ENCODE results near the gene LRWD1. TPM values are rescaled to one million over a fixed set of nuclear protein-coding genes. Genes with fewer than 3 reads are reported as not detected.
"Not testable (repeated sequence)": the region's sequence is repeated elsewhere in the genome, so short reads cannot be mapped to it uniquely, and the experiment has no call there.

Gene LRWD1
- total and polyA plus RNA-seq, 2 of the 4 experiments (the other 2 are of a cell fraction): 20.3 to 27.2 TPM

DNA sequence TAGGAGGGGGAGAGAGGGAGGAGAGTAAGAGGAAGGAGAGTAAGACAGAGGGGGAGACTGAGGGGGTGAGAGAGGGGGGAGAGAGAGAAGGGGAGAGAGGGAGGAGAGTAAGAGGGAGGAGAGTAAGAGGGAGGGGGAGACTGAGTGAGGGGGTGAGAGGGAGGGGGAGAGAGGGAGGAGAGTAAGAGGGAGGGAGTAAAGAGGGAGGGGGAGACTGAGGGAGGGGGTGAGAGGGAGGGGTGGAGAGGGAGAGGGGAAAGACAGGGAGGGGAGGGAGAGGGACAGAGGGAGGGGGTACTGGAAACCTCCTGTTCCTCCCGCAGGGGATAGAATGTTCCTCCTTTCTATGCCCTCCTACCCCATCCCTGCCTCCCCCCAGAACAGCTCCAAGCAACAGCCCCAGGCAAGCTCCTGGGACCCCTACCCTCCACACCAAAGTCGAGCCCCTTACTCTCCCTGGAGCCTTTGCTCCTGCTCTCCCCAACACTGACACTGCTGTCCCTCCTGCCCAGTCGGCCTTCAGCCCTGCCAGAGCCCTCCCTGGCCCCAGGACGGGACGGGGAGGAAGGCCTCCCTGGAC, 47.9 kb downstream of the LRWD1 start:
- no CpG with 5 or more reads among the region's 5 CpGs for WGBS, 2 experiments (ENCODE audit: extremely low coverage in 2 of 2, insufficient read length in 1 of 2)
- not testable (repeated sequence) for H3K18ac ChIP-seq (ENCODE audit: low read depth, low read length)

DNA sequence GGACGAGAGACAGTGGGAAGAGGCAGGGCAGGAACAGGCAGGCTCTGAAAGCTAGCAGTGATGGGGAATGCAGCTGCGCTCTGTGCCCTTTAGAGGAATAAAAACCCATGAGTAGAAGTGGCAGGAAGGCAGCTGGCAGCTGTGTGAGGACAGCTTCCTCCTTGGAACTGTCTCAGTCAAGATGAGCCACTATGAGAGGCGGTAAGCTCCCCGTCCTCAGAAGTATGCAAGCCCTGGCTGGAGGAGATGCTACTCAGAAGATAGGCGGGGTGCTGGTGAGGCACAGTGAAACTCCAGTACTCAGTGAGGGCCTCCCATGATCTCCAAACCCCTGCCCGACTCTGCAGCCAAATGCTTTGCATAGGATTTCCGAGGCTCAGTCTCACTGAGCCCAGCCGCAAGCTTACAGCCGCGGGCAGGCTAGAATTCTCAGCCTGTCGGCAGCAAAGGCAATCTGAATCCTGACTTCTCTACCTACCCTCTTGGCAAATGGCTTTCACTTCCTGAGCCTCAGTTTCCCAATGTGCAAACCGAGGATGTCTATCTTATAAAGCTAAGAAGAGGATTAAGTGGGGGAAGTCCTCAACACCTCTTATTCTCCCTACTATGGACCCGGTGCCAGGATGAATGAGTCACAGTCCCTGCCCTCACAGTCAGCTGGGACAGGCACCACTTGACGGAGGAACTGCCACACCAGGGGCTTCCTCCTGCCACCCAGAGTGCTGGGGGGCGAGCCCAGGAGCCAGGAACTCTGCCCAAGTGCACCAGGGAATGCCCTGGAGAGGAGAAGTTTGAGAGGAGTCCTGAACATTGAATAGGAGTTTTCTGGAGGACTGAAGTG, 50.3 kb downstream of the LRWD1 start:
- H2BK20ac ChIP-seq (ENCODE audit: low read depth, low read length); H3K4ac ChIP-seq (ENCODE audit: low read depth, low read length); H2BK5ac ChIP-seq (ENCODE audit: low read depth, low read length, poor library complexity, severe bottlenecking); H3K9ac ChIP-seq (ENCODE audit: low read depth, low read length); CTCF ChIA-PET; H3K36me3 ChIP-seq (ENCODE audit: control insufficient read depth, insufficient read depth, low read length); H2BK120ac ChIP-seq (ENCODE audit: low read depth, low read length); H3K79me1 ChIP-seq (ENCODE audit: low read depth in 1 of 2, low read length in 2 of 2); POLR2A ChIA-PET (ENCODE audit: unreplicated experiment); H2AK5ac ChIP-seq (ENCODE audit: low read depth, low read length); BruUV-seq (replicated peaks); H3K23ac ChIP-seq (ENCODE audit: low read depth, low read length); H3K9me3 ChIP-seq (ENCODE audit: control insufficient read depth, insufficient read depth, low read length); intact Hi-C loops (cut with micrococcal nuclease); H3K9me1 ChIP-seq (ENCODE audit: insufficient read depth, low read length); dilution Hi-C loops (cut with HindIII; ENCODE audit: low sequenced_read_pairs, unreplicated experiment); H4K8ac ChIP-seq (ENCODE audit: low read depth in 2 of 2, low read length in 2 of 2); H4K91ac ChIP-seq (ENCODE audit: insufficient read depth, low read depth, low read length); H3K4me3 ChIP-seq (ENCODE audit: insufficient read depth, low read depth, low read length); DNase-seq; H2AFZ ChIP-seq (replicated peaks; ENCODE audit: low read length, poor library complexity); ATAC-seq (ENCODE audit: low read depth); in situ Hi-C loops (cut with MboI; ENCODE audit: low sequenced_read_pairs); H2AK9ac ChIP-seq (replicated peaks; ENCODE audit: low read depth, low read length, poor library complexity); H4K5ac ChIP-seq (ENCODE audit: low read depth, low read length); H3K27ac ChIP-seq (ENCODE audit: insufficient read depth, low read length); H3K27me3 ChIP-seq (ENCODE audit: control insufficient read depth, insufficient read depth, low read length); H3K4me1 ChIP-seq (ENCODE audit: control insufficient read depth, insufficient read depth, low read length); H4K20me1 ChIP-seq (ENCODE audit: insufficient read depth, low read length); H3K4me2 ChIP-seq (ENCODE audit: low read depth, low read length); H3K14ac ChIP-seq (replicated peaks; ENCODE audit: low read depth, low read length); H2BK15ac ChIP-seq (ENCODE audit: low read depth, low read length); H3K18ac ChIP-seq (ENCODE audit: low read depth, low read length); H3K56ac ChIP-seq (ENCODE audit: extremely low read depth, insufficient read depth, low read length): not testable (repeated sequence)
- no CpG with 5 or more reads among the region's 15 CpGs for WGBS, 2 experiments (ENCODE audit: extremely low coverage in 2 of 2, insufficient read length in 1 of 2)

More for the DNA sequence above, 47.9 kb downstream of the LRWD1 start:
- H2BK20ac ChIP-seq (ENCODE audit: low read depth, low read length); POLR2A ChIA-PET (ENCODE audit: unreplicated experiment); CTCF ChIA-PET; BruUV-seq (replicated peaks); H3K36me3 ChIP-seq (ENCODE audit: control insufficient read depth, insufficient read depth, low read length); dilution Hi-C loops (cut with HindIII; ENCODE audit: low sequenced_read_pairs, unreplicated experiment); H3K9me1 ChIP-seq (ENCODE audit: insufficient read depth, low read length); H3K27me3 ChIP-seq (ENCODE audit: control insufficient read depth, insufficient read depth, low read length); H2AFZ ChIP-seq (replicated peaks; ENCODE audit: low read length, poor library complexity); intact Hi-C loops (cut with micrococcal nuclease); H4K20me1 ChIP-seq (ENCODE audit: insufficient read depth, low read length); in situ Hi-C loops (cut with MboI; ENCODE audit: low sequenced_read_pairs); H2AK9ac ChIP-seq (replicated peaks; ENCODE audit: low read depth, low read length, poor library complexity); H4K5ac ChIP-seq (ENCODE audit: low read depth, low read length); H3K9me3 ChIP-seq (ENCODE audit: control insufficient read depth, insufficient read depth, low read length); H3K79me1 ChIP-seq (ENCODE audit: low read depth in 1 of 2, low read length in 2 of 2); H3K4me1 ChIP-seq (ENCODE audit: control insufficient read depth, insufficient read depth, low read length): not testable (repeated sequence)
- peak overlapping the region; percentile 31; the same call in 1 of the 2 replicates for H3K23ac ChIP-seq (ENCODE audit: low read depth, low read length)
- peak overlapping the region; percentile 57 for H3K9ac ChIP-seq (ENCODE audit: low read depth, low read length)
- H3K14ac ChIP-seq (replicated peaks; ENCODE audit: low read depth, low read length): peak overlapping the region; percentile 96
- peak overlapping the region; percentile 99; the same call in 1 of the 3 replicates for H2BK15ac ChIP-seq (ENCODE audit: low read depth, low read length)
- H3K4me2 ChIP-seq (ENCODE audit: low read depth, low read length): peak overlapping the region; percentile 50; the same call in 1 of the 2 replicates
- DNase-seq (peak; percentile 74), ATAC-seq (ENCODE audit: low read depth) (peak; percentile 9)
- peak overlapping the region; percentile 89 for H2BK120ac ChIP-seq (ENCODE audit: low read depth, low read length)
- H3K27ac ChIP-seq (ENCODE audit: insufficient read depth, low read length): peak overlapping the region; percentile 45; the same call in 1 of the 2 replicates
- H4K91ac ChIP-seq (ENCODE audit: insufficient read depth, low read depth, low read length): peak overlapping the region; percentile 75
- peak overlapping the region; percentile 26; the same call in 1 of the 2 replicates for H3K4me3 ChIP-seq (ENCODE audit: insufficient read depth, low read depth, low read length)
- peak; percentile 66 for TF ChIP-seq MAZ (IDR thresholded peaks at IDR 0.05; ENCODE audit: borderline replicate concordance, low read depth, low read length)
- peak overlapping the region; percentile 91 to 95; a peak in 3 of 4 replicates for H4K8ac ChIP-seq (ENCODE audit: low read depth in 2 of 2, low read length in 2 of 2)
- peak overlapping the region; percentile 98 for H2AK5ac ChIP-seq (ENCODE audit: low read depth, low read length)
- H2BK5ac ChIP-seq (ENCODE audit: low read depth, low read length, poor library complexity, severe bottlenecking): peak overlapping the region; percentile 72
- peak overlapping the region; percentile 92 for H3K4ac ChIP-seq (ENCODE audit: low read depth, low read length)
- H3K56ac ChIP-seq (ENCODE audit: extremely low read depth, insufficient read depth, low read length): 0 out of 2 replicates have a peak overlapping the region, but pooled peaks have one; percentile 32

All from IMR-90 (cell line).